ENCODE results near the gene FTH1.

GRCh38 chr11:61922539-61922938 is 44.9 kb downstream of the FTH1 start:
- no peak for TF ChIP-seq CTCF (IDR thresholded peaks at IDR 0.05)
- peak in 1 of 2 donors; percentile 31 for TF ChIP-seq POLR2A (IDR thresholded peaks at IDR 0.05)
